Measurements from ENCODE around the gene TMEM212.

The TMEM212 gene

GRCh38 chr3:171847133-171847532, 4.0 kb downstream of the TMEM212 start:
- no peak overlapping the region for H2BK15ac ChIP-seq (ENCODE audit: low read depth, poor library complexity, severe bottlenecking)
- H3K4me1 ChIP-seq (ENCODE audit: control insufficient read depth, insufficient read depth, low read depth, low read length): no peaks in the 10 kb centered on the region
- H2BK120ac ChIP-seq (ENCODE audit: low read depth, low read length): no peak overlapping the region
- no peak overlapping the region for H2AK5ac ChIP-seq (ENCODE audit: low read length, severe bottlenecking)
- no peak overlapping the region for H2AFZ ChIP-seq (ENCODE audit: low read depth, low read length)
- H2BK12ac ChIP-seq (ENCODE audit: low read length in 2 of 2): peak overlapping the region in 1 of 2 experiments; percentile 92
- no peak overlapping the region for H3K23ac ChIP-seq (ENCODE audit: low read length in 2 of 2)
- no peak overlapping the region for H3K4me3 ChIP-seq (ENCODE audit: insufficient read depth in 1 of 2, low read depth in 1 of 2, low read length in 2 of 2)
- H2BK5ac ChIP-seq (ENCODE audit: low read depth, low read length, poor library complexity, severe bottlenecking): no peak overlapping the region
- H3K9ac ChIP-seq (ENCODE audit: low read length): no peak overlapping the region
- peak overlapping the region in 1 of 2 experiments; percentile 90 for H3K18ac ChIP-seq (ENCODE audit: low read depth in 1 of 2, low read length in 2 of 2)
- 71% methylated on average over 6 of the region's 6 CpGs for WGBS
- no peak overlapping the region for H4K8ac ChIP-seq (ENCODE audit: low read length)
- H3K36me3 ChIP-seq (ENCODE audit: control insufficient read depth in 1 of 2, insufficient read depth in 2 of 2, low read depth in 1 of 2, low read length in 2 of 2): no peaks in the 10 kb centered on the region
- H3K27ac ChIP-seq (ENCODE audit: low read length, poor library complexity, severe bottlenecking): no peak overlapping the region
- H3K9me3 ChIP-seq (ENCODE audit: control insufficient read depth, low read length): no peaks in the 10 kb centered on the region
- no peak for DNase-seq
- H3K14ac ChIP-seq (ENCODE audit: low read length in 2 of 2): no peak overlapping the region
- no peak overlapping the region for H4K91ac ChIP-seq (ENCODE audit: low read length)
- H3K4ac ChIP-seq (ENCODE audit: low read depth in 1 of 2, low read length in 2 of 2): peak overlapping the region in 1 of 2 experiments; percentile 17
- no peaks in the 10 kb centered on the region for H3K79me1 ChIP-seq (replicated peaks; ENCODE audit: low read length, poor library complexity, severe bottlenecking)
- no peak overlapping the region for H3K4me2 ChIP-seq (ENCODE audit: low read length, poor library complexity, severe bottlenecking)
- no peaks in the 10 kb centered on the region for H3K27me3 ChIP-seq (ENCODE audit: control insufficient read depth in 1 of 2, insufficient read depth in 1 of 2, low read length in 2 of 2)

GRCh38 chr3:171847595-171848259, 4.6 kb downstream of the TMEM212 start:
- Histone ChIP-seq H2BK12ac (ENCODE audit: low read length in 2 of 2) (peak overlapping the region in 1 of 2 experiments; percentile 79), H3K4me2 (ENCODE audit: low read length, poor library complexity, severe bottlenecking) (no peak overlapping the region), H4K8ac (ENCODE audit: low read length) (no peak overlapping the region), H4K91ac (ENCODE audit: low read length) (no peak overlapping the region), H3K9me3 (ENCODE audit: control insufficient read depth, low read length) (no peaks in the 10 kb centered on the region), H3K14ac (ENCODE audit: low read length in 2 of 2) (no peak overlapping the region), H3K27me3 (ENCODE audit: control insufficient read depth in 1 of 2, insufficient read depth in 1 of 2, low read length in 2 of 2) (no peaks in the 10 kb centered on the region), H3K27ac (ENCODE audit: low read length, poor library complexity, severe bottlenecking) (no peak overlapping the region), H2BK120ac (ENCODE audit: low read depth, low read length) (no peak overlapping the region), H3K4me1 (ENCODE audit: control insufficient read depth, insufficient read depth, low read depth, low read length) (no peaks in the 10 kb centered on the region), H3K4ac (ENCODE audit: low read depth in 1 of 2, low read length in 2 of 2) (peak overlapping the region in 1 of 2 experiments; percentile 11), H2AK5ac (ENCODE audit: low read length, severe bottlenecking) (no peak overlapping the region), H2BK15ac (ENCODE audit: low read depth, poor library complexity, severe bottlenecking) (no peak overlapping the region), H3K36me3 (ENCODE audit: control insufficient read depth in 1 of 2, insufficient read depth in 2 of 2, low read depth in 1 of 2, low read length in 2 of 2) (no peaks in the 10 kb centered on the region), H3K23ac (ENCODE audit: low read length in 2 of 2) (no peak overlapping the region), H2AFZ (ENCODE audit: low read depth, low read length) (no peak overlapping the region), H3K9ac (ENCODE audit: low read length) (no peak overlapping the region), H3K4me3 (ENCODE audit: insufficient read depth in 1 of 2, low read depth in 1 of 2, low read length in 2 of 2) (no peak overlapping the region), H2BK5ac (ENCODE audit: low read depth, low read length, poor library complexity, severe bottlenecking) (no peak overlapping the region), H3K79me1 (replicated peaks; ENCODE audit: low read length, poor library complexity, severe bottlenecking) (no peaks in the 10 kb centered on the region), H3K18ac (ENCODE audit: low read depth in 1 of 2, low read length in 2 of 2) (peak overlapping the region; percentile 25 to 46)
- no peak for DNase-seq
- WGBS: 74% methylated on average over 3 of the region's 3 CpGs

- no peak overlapping the region for H2BK15ac ChIP-seq (ENCODE audit: low read depth, poor library complexity, severe bottlenecking)
- H4K8ac ChIP-seq (ENCODE audit: low read length): peak overlapping the region; percentile 81
- H2AFZ ChIP-seq (ENCODE audit: low read depth, low read length): no peak overlapping the region
- peak overlapping the region; percentile 46 to 52 for H3K18ac ChIP-seq (ENCODE audit: low read depth in 1 of 2, low read length in 2 of 2)
- no peak overlapping the region for H3K14ac ChIP-seq (ENCODE audit: low read length in 2 of 2)
- no peak overlapping the region for H2BK5ac ChIP-seq (ENCODE audit: low read depth, low read length, poor library complexity, severe bottlenecking)
- H4K91ac ChIP-seq (ENCODE audit: low read length): no peak overlapping the region
- no peak overlapping the region for H3K4me3 ChIP-seq (ENCODE audit: insufficient read depth in 1 of 2, low read depth in 1 of 2, low read length in 2 of 2)
- no peak overlapping the region for H2AK5ac ChIP-seq (ENCODE audit: low read length, severe bottlenecking)
- H3K27me3 ChIP-seq (ENCODE audit: control insufficient read depth in 1 of 2, insufficient read depth in 1 of 2, low read length in 2 of 2): no peaks in the 10 kb centered on the region
- H3K79me1 ChIP-seq (replicated peaks; ENCODE audit: low read length, poor library complexity, severe bottlenecking): no peaks in the 10 kb centered on the region
- H3K36me3 ChIP-seq (ENCODE audit: control insufficient read depth in 1 of 2, insufficient read depth in 2 of 2, low read depth in 1 of 2, low read length in 2 of 2): no peaks in the 10 kb centered on the region
- no peaks in the 10 kb centered on the region for H3K4me1 ChIP-seq (ENCODE audit: control insufficient read depth, insufficient read depth, low read depth, low read length)
- peaks cover 6% of the 10 kb centered on the region for H3K9me3 ChIP-seq (ENCODE audit: control insufficient read depth, low read length)
- H3K23ac ChIP-seq (ENCODE audit: low read length in 2 of 2): no peak overlapping the region
- H3K4ac ChIP-seq (ENCODE audit: low read depth in 1 of 2, low read length in 2 of 2): peak overlapping the region in 1 of 2 experiments; percentile 75
- 95% methylated on average over 5 of the region's 6 CpGs for WGBS
- peak overlapping the region; percentile 59 to 75 for H2BK12ac ChIP-seq (ENCODE audit: low read length in 2 of 2)
- DNase-seq: no peak
- no peak overlapping the region for H3K4me2 ChIP-seq (ENCODE audit: low read length, poor library complexity, severe bottlenecking)
- peak overlapping the region; percentile 27 for H2BK120ac ChIP-seq (ENCODE audit: low read depth, low read length)
- H3K27ac ChIP-seq (ENCODE audit: low read length, poor library complexity, severe bottlenecking): no peak overlapping the region
- H3K9ac ChIP-seq (ENCODE audit: low read length): no peak overlapping the region
These were observed 6.6 kb downstream of the TMEM212 start for GRCh38 chr3:171849617-171850319.

GRCh38 chr3:171850320-171850959, 7.3 kb downstream of the TMEM212 start:
- no peak overlapping the region for H2BK15ac ChIP-seq (ENCODE audit: low read depth, poor library complexity, severe bottlenecking)
- H2BK12ac ChIP-seq (ENCODE audit: low read length in 2 of 2): no peak overlapping the region
- H3K4me2 ChIP-seq (ENCODE audit: low read length, poor library complexity, severe bottlenecking): no peak overlapping the region
- H3K27ac ChIP-seq (ENCODE audit: low read length, poor library complexity, severe bottlenecking): no peak overlapping the region
- no peaks in the 10 kb centered on the region for H3K36me3 ChIP-seq (ENCODE audit: control insufficient read depth in 1 of 2, insufficient read depth in 2 of 2, low read depth in 1 of 2, low read length in 2 of 2)
- H2AK5ac ChIP-seq (ENCODE audit: low read length, severe bottlenecking): no peak overlapping the region
- H4K8ac ChIP-seq (ENCODE audit: low read length): no peak overlapping the region
- no peaks in the 10 kb centered on the region for H3K27me3 ChIP-seq (ENCODE audit: control insufficient read depth in 1 of 2, insufficient read depth in 1 of 2, low read length in 2 of 2)
- H3K4me3 ChIP-seq (ENCODE audit: insufficient read depth in 1 of 2, low read depth in 1 of 2, low read length in 2 of 2): no peak overlapping the region
- WGBS: 33% methylated on average over 1 of the region's 6 CpGs
- no peak overlapping the region for H3K14ac ChIP-seq (ENCODE audit: low read length in 2 of 2)
- H3K79me1 ChIP-seq (replicated peaks; ENCODE audit: low read length, poor library complexity, severe bottlenecking): no peaks in the 10 kb centered on the region
- H4K91ac ChIP-seq (ENCODE audit: low read length): no peak overlapping the region
- H3K18ac ChIP-seq (ENCODE audit: low read depth in 1 of 2, low read length in 2 of 2): peak overlapping the region in 1 of 2 experiments; percentile 16
- no peak overlapping the region for H3K23ac ChIP-seq (ENCODE audit: low read length in 2 of 2)
- H3K4me1 ChIP-seq (ENCODE audit: control insufficient read depth, insufficient read depth, low read depth, low read length): no peaks in the 10 kb centered on the region
- no peak overlapping the region for H3K9ac ChIP-seq (ENCODE audit: low read length)
- no peak for DNase-seq
- no peak overlapping the region for H2BK120ac ChIP-seq (ENCODE audit: low read depth, low read length)
- H3K9me3 ChIP-seq (ENCODE audit: control insufficient read depth, low read length): peaks cover 6% of the 10 kb centered on the region
- no peak overlapping the region for H3K4ac ChIP-seq (ENCODE audit: low read depth in 1 of 2, low read length in 2 of 2)
- H2BK5ac ChIP-seq (ENCODE audit: low read depth, low read length, poor library complexity, severe bottlenecking): no peak overlapping the region
- no peak overlapping the region for H2AFZ ChIP-seq (ENCODE audit: low read depth, low read length)

Data from mesenchymal stem cell (in vitro differentiated cells and primary cell).